ENCODE measurements around the gene FOXI2.

GRCh38 chr10:127736222-127736914, 617 bp upstream of the FOXI2 start:
- no peak for TF ChIP-seq GATA2 (IDR thresholded peaks at IDR 0.05; ENCODE audit: low read depth, low read length)
- TF ChIP-seq GATA3 (IDR thresholded peaks at IDR 0.05; ENCODE audit: low read depth, low read length) = no peak
